Measurements from ENCODE around the gene WDR81.

The WDR81 gene

GRCh38 chr17:1750628-1751027, 26.1 kb downstream of the WDR81 start:
- no peak overlapping the region for H3K27ac ChIP-seq (ENCODE audit: low read depth, low read length)
- H4K5ac ChIP-seq (ENCODE audit: low read length): no peak overlapping the region
- H3K79me1 ChIP-seq (ENCODE audit: low read length): no peaks in the 10 kb centered on the region
- no peak overlapping the region for H2BK15ac ChIP-seq (replicated peaks; ENCODE audit: low read depth)
- no peak overlapping the region for H3K23ac ChIP-seq (ENCODE audit: low read length)
- no peak overlapping the region for H3K4me3 ChIP-seq (ENCODE audit: low read length)
- no peak overlapping the region for H3K4me2 ChIP-seq (ENCODE audit: low read length)
- no CpG with 5 or more reads among the region's 9 CpGs for WGBS (ENCODE audit: extremely low coverage, insufficient coverage, low lambda C conversion rate)
- no peaks in the 10 kb centered on the region for H3K4me1 ChIP-seq (ENCODE audit: control insufficient read depth, low read depth, low read length)
- no peaks in the 10 kb centered on the region for H3K79me2 ChIP-seq (ENCODE audit: control insufficient read depth, insufficient read depth, low read length)
- no peaks in the 10 kb centered on the region for H3K36me3 ChIP-seq (ENCODE audit: control insufficient read depth, insufficient read depth, low read length)
- H2AK5ac ChIP-seq (ENCODE audit: low read length): no peak overlapping the region
- H3K56ac ChIP-seq (ENCODE audit: low read length): no peak overlapping the region
- no peak overlapping the region for H3K9ac ChIP-seq (ENCODE audit: low read length)
- no peak overlapping the region for H3K18ac ChIP-seq (ENCODE audit: low read length)
- H3K4ac ChIP-seq (ENCODE audit: low read depth, low read length): no peak overlapping the region
- no peak for DNase-seq
- no peak overlapping the region for H2BK120ac ChIP-seq (ENCODE audit: low read depth, low read length)
- H3K27me3 ChIP-seq (ENCODE audit: insufficient read depth, low read length, poor library complexity): no peaks in the 10 kb centered on the region
- H2BK5ac ChIP-seq (ENCODE audit: low read length): no peak overlapping the region
- H4K8ac ChIP-seq (ENCODE audit: low read depth, low read length): no peak overlapping the region

- peak overlapping the region; percentile 57 for H3K56ac ChIP-seq (ENCODE audit: low read length)
- no peak overlapping the region for H2BK120ac ChIP-seq (ENCODE audit: low read depth, low read length)
- no peaks in the 10 kb centered on the region for H3K4me1 ChIP-seq (ENCODE audit: control insufficient read depth, low read depth, low read length)
- H3K36me3 ChIP-seq (ENCODE audit: control insufficient read depth, insufficient read depth, low read length): no peaks in the 10 kb centered on the region
- no peak overlapping the region for H4K8ac ChIP-seq (ENCODE audit: low read depth, low read length)
- H3K27ac ChIP-seq (ENCODE audit: low read depth, low read length): no peak overlapping the region
- H4K5ac ChIP-seq (ENCODE audit: low read length): no peak overlapping the region
- H2BK5ac ChIP-seq (ENCODE audit: low read length): no peak overlapping the region
- no peaks in the 10 kb centered on the region for H3K79me1 ChIP-seq (ENCODE audit: low read length)
- no peak overlapping the region for H2AK5ac ChIP-seq (ENCODE audit: low read length)
- no peak overlapping the region for H2BK15ac ChIP-seq (replicated peaks; ENCODE audit: low read depth)
- WGBS (ENCODE audit: extremely low coverage, insufficient coverage, low lambda C conversion rate): no CpG with 5 or more reads among the region's 18 CpGs
- no peaks in the 10 kb centered on the region for H3K79me2 ChIP-seq (ENCODE audit: control insufficient read depth, insufficient read depth, low read length)
- no peak overlapping the region for H3K9ac ChIP-seq (ENCODE audit: low read length)
- H3K23ac ChIP-seq (ENCODE audit: low read length): no peak overlapping the region
- DNase-seq: peak; percentile 57
- H3K4me2 ChIP-seq (ENCODE audit: low read length): no peak overlapping the region
- H3K27me3 ChIP-seq (ENCODE audit: insufficient read depth, low read length, poor library complexity): no peaks in the 10 kb centered on the region
- no peak overlapping the region for H3K4me3 ChIP-seq (ENCODE audit: low read length)
- no peak overlapping the region for H3K18ac ChIP-seq (ENCODE audit: low read length)
- H3K4ac ChIP-seq (ENCODE audit: low read depth, low read length): no peak overlapping the region
These were observed 28.1 kb downstream of the WDR81 start for GRCh38 chr17:1752425-1753262.

GRCh38 chr17:1753767-1754429, 29.4 kb downstream of the WDR81 start:
- Histone ChIP-seq H3K79me1 (ENCODE audit: low read length) (no peaks in the 10 kb centered on the region), H3K4ac (ENCODE audit: low read depth, low read length) (no peak overlapping the region), H3K9ac (ENCODE audit: low read length) (no peak overlapping the region), H2BK120ac (ENCODE audit: low read depth, low read length) (no peak overlapping the region), H3K27me3 (ENCODE audit: insufficient read depth, low read length, poor library complexity) (no peaks in the 10 kb centered on the region), H4K8ac (ENCODE audit: low read depth, low read length) (no peak overlapping the region), H2BK15ac (replicated peaks; ENCODE audit: low read depth) (no peak overlapping the region), H2AK5ac (ENCODE audit: low read length) (no peak overlapping the region), H3K36me3 (ENCODE audit: control insufficient read depth, insufficient read depth, low read length) (no peaks in the 10 kb centered on the region), H3K4me1 (ENCODE audit: control insufficient read depth, low read depth, low read length) (no peaks in the 10 kb centered on the region), H3K23ac (ENCODE audit: low read length) (no peak overlapping the region), H2BK5ac (ENCODE audit: low read length) (no peak overlapping the region), H3K56ac (ENCODE audit: low read length) (no peak overlapping the region), H3K79me2 (ENCODE audit: control insufficient read depth, insufficient read depth, low read length) (no peaks in the 10 kb centered on the region), H3K27ac (ENCODE audit: low read depth, low read length) (no peak overlapping the region), H3K18ac (ENCODE audit: low read length) (no peak overlapping the region), H4K5ac (ENCODE audit: low read length) (no peak overlapping the region), H3K4me3 (ENCODE audit: low read length) (no peak overlapping the region), H3K4me2 (ENCODE audit: low read length) (no peak overlapping the region)
- no CpG with 5 or more reads among the region's 23 CpGs for WGBS (ENCODE audit: extremely low coverage, insufficient coverage, low lambda C conversion rate)
- DNase-seq: no peak

- H2AK5ac ChIP-seq (ENCODE audit: low read length): no peak overlapping the region
- no peak overlapping the region for H2BK15ac ChIP-seq (replicated peaks; ENCODE audit: low read depth)
- no peak overlapping the region for H4K5ac ChIP-seq (ENCODE audit: low read length)
- no peak overlapping the region for H4K8ac ChIP-seq (ENCODE audit: low read depth, low read length)
- H3K36me3 ChIP-seq (ENCODE audit: control insufficient read depth, insufficient read depth, low read length): no peaks in the 10 kb centered on the region
- no peak overlapping the region for H3K4ac ChIP-seq (ENCODE audit: low read depth, low read length)
- no peak overlapping the region for H2BK120ac ChIP-seq (ENCODE audit: low read depth, low read length)
- H3K9ac ChIP-seq (ENCODE audit: low read length): no peak overlapping the region
- H3K4me3 ChIP-seq (ENCODE audit: low read length): no peak overlapping the region
- no peaks in the 10 kb centered on the region for H3K79me2 ChIP-seq (ENCODE audit: control insufficient read depth, insufficient read depth, low read length)
- H2BK5ac ChIP-seq (ENCODE audit: low read length): no peak overlapping the region
- no peak overlapping the region for H3K18ac ChIP-seq (ENCODE audit: low read length)
- DNase-seq: no peak
- H3K56ac ChIP-seq (ENCODE audit: low read length): no peak overlapping the region
- H3K27me3 ChIP-seq (ENCODE audit: insufficient read depth, low read length, poor library complexity): no peaks in the 10 kb centered on the region
- H3K23ac ChIP-seq (ENCODE audit: low read length): no peak overlapping the region
- no peak overlapping the region for H3K27ac ChIP-seq (ENCODE audit: low read depth, low read length)
- no CpG with 5 or more reads among the region's 25 CpGs for WGBS (ENCODE audit: extremely low coverage, insufficient coverage, low lambda C conversion rate)
- H3K79me1 ChIP-seq (ENCODE audit: low read length): no peaks in the 10 kb centered on the region
- H3K4me2 ChIP-seq (ENCODE audit: low read length): no peak overlapping the region
- no peaks in the 10 kb centered on the region for H3K4me1 ChIP-seq (ENCODE audit: control insufficient read depth, low read depth, low read length)
These were observed 30.1 kb downstream of the WDR81 start for GRCh38 chr17:1754430-1755112.

GRCh38 chr17:1755252-1755826, 30.8 kb downstream of the WDR81 start:
- Histone ChIP-seq H3K4me3 (ENCODE audit: low read length) (no peak overlapping the region), H3K27ac (ENCODE audit: low read depth, low read length) (no peak overlapping the region), H3K56ac (ENCODE audit: low read length) (no peak overlapping the region), H3K79me1 (ENCODE audit: low read length) (no peaks in the 10 kb centered on the region), H3K4me1 (ENCODE audit: control insufficient read depth, low read depth, low read length) (no peaks in the 10 kb centered on the region), H3K27me3 (ENCODE audit: insufficient read depth, low read length, poor library complexity) (no peaks in the 10 kb centered on the region), H3K18ac (ENCODE audit: low read length) (no peak overlapping the region), H3K36me3 (ENCODE audit: control insufficient read depth, insufficient read depth, low read length) (no peaks in the 10 kb centered on the region), H3K4ac (ENCODE audit: low read depth, low read length) (no peak overlapping the region), H4K8ac (ENCODE audit: low read depth, low read length) (no peak overlapping the region), H2BK120ac (ENCODE audit: low read depth, low read length) (no peak overlapping the region), H2BK5ac (ENCODE audit: low read length) (no peak overlapping the region), H3K9ac (ENCODE audit: low read length) (no peak overlapping the region), H2AK5ac (ENCODE audit: low read length) (no peak overlapping the region), H2BK15ac (replicated peaks; ENCODE audit: low read depth) (no peak overlapping the region), H3K79me2 (ENCODE audit: control insufficient read depth, insufficient read depth, low read length) (no peaks in the 10 kb centered on the region), H3K23ac (ENCODE audit: low read length) (no peak overlapping the region), H4K5ac (ENCODE audit: low read length) (no peak overlapping the region), H3K4me2 (ENCODE audit: low read length) (no peak overlapping the region)
- no CpG with 5 or more reads among the region's 20 CpGs for WGBS (ENCODE audit: extremely low coverage, insufficient coverage, low lambda C conversion rate)
- no peak for DNase-seq

Data from mesendoderm (in vitro differentiated cells).